GM12878 (cell line): ENCODE data around the gene AVL9. TPM values are rescaled to one million over a fixed set of nuclear protein-coding genes. Genes with fewer than 3 reads are reported as not detected.

Experiments
- ASH2L ChIP-seq: fragments of 300-600, 200-600 bp; sonication (generic); IDR thresholded peaks from 2 replicates; pipeline ENCODE4 v1.6.1; 2017; ENCODE audit warnings: low read depth, mild to moderate bottlenecking, borderline replicate concordance
- ATF7 ChIP-seq: fragments of 450-650 bp; IDR thresholded peaks from 2 replicates; pipeline ENCODE4 v1.6.1; 2016; ENCODE audit warnings: low read depth, mild to moderate bottlenecking
- CBFB ChIP-seq: IDR thresholded peaks from 2 replicates; pipeline ENCODE4 v1.6.1; 2016; ENCODE audit warnings: antibody characterized with exemption, low read depth
- CREM ChIP-seq: IDR thresholded peaks from 2 replicates; pipeline ENCODE4 v1.6.1; 2014; ENCODE audit warnings: antibody characterized with exemption, low read depth
- EED ChIP-seq: sonication (generic); IDR thresholded peaks from 2 replicates; pipeline ENCODE4 v1.6.1; 2016; ENCODE audit warnings: antibody characterized with exemption, low read depth
- EGR1 ChIP-seq, 2 experiments: IDR thresholded peaks; 1 replicate in 1 of 2; 2 replicates in 1 of 2; pipeline ENCODE4 v1.6.1; 2011 to 2012; ENCODE audit warnings: low read depth in 2 of 2, low read length in 2 of 2, borderline replicate concordance in 1 of 2, mild to moderate bottlenecking in 1 of 2, moderate library complexity in 1 of 2
- FOS ChIP-seq: IDR thresholded peaks from 3 replicates; pipeline ENCODE4 v1.6.1; 2011; ENCODE audit warnings: borderline replicate concordance; ENCODE audit not compliant: insufficient read length; ENCODE audit errors: extremely low read depth
- JUND ChIP-seq: IDR thresholded peaks from 2 replicates; pipeline ENCODE4 v1.6.1; 2012; ENCODE audit warnings: low read depth, mild to moderate bottlenecking, low read length, improper control_type of control experiment, moderate library complexity
- MEF2B ChIP-seq: fragments of 450-650 bp; IDR thresholded peaks from 2 replicates; pipeline ENCODE4 v1.6.1; 2018; ENCODE audit warnings: mild to moderate bottlenecking, moderate library complexity; ENCODE audit not compliant: partially characterized antibody, poor library complexity, severe bottlenecking
- MTA3 ChIP-seq: IDR thresholded peaks from 2 replicates; pipeline ENCODE4 v1.6.1; 2012; ENCODE audit warnings: low read length, inconsistent platforms, borderline replicate concordance
- MXI1 ChIP-seq: fragments of 150-350 bp; IDR thresholded peaks from 2 replicates; pipeline ENCODE4 v1.6.1; 2011; ENCODE audit warnings: low read depth, mild to moderate bottlenecking, inconsistent platforms, low read length, improper control_type of control experiment
- NKRF ChIP-seq: fragments of 450-650 bp; conservative IDR thresholded peaks from 2 replicates; pipeline ENCODE4 v1.6.1; 2017; ENCODE audit warnings: mild to moderate bottlenecking, moderate library complexity
- NR2F1 ChIP-seq: fragments of 450-650 bp; conservative IDR thresholded peaks from 2 replicates; pipeline ENCODE4 v1.6.1; 2017; ENCODE audit warnings: mild to moderate bottlenecking
- NRF1 ChIP-seq: conservative IDR thresholded peaks from 2 replicates; pipeline ENCODE4 v1.6.1; 2011; ENCODE audit warnings: mild to moderate bottlenecking, low read depth, low read length, improper control_type of control experiment
- PML ChIP-seq: IDR thresholded peaks from 2 replicates; pipeline ENCODE4 v1.6.1; 2012; ENCODE audit warnings: low read length, inconsistent platforms
- SIX5 ChIP-seq: IDR thresholded peaks from 2 replicates; pipeline ENCODE4 v1.6.1; 2011; ENCODE audit warnings: mild to moderate bottlenecking, low read depth, low read length, moderate library complexity; ENCODE audit not compliant: severe bottlenecking
- SMC3 ChIP-seq: IDR thresholded peaks from 2 replicates; pipeline ENCODE4 v1.6.1; 2011; ENCODE audit warnings: low read length, improper control_type of control experiment, borderline replicate concordance
- STAT1 ChIP-seq: fragments of 450-650 bp; conservative IDR thresholded peaks from 2 replicates; pipeline ENCODE4 v1.6.1; 2014; ENCODE audit warnings: antibody characterized with exemption, mild to moderate bottlenecking
- YBX1 ChIP-seq: fragments of 450-650 bp; IDR thresholded peaks from 2 replicates; pipeline ENCODE4 v1.6.1; 2016; ENCODE audit warnings: antibody characterized with exemption
- ZNF384 ChIP-seq: IDR thresholded peaks from 2 replicates; pipeline ENCODE4 v1.6.1; 2012; ENCODE audit warnings: low read depth, mild to moderate bottlenecking, low read length, improper control_type of control experiment, borderline replicate concordance
- polyA plus RNA-seq, 11 experiments: library from polyadenylated mRNA; depleted of rRNA in 4 of 11; unstranded in 6 of 11; stranded (reverse) in 5 of 11; fragments of >200 nt; fragmentation: Nextera tagmentation in 4 of 11; fragmentation: Illumina TruSeq in 1 of 11; extraction: Ambion mirVana in 4 of 11; extraction: Trizol in 1 of 11; gene quantifications; 1 replicate in 1 of 11; 2 replicates in 10 of 11; pipeline versions ENCODE4 v1.2.1 to v1.2.3, GENCODE V29; 2011 to 2016; ENCODE audit warnings: inconsistent platforms in 2 of 11, missing spikeins in 2 of 11, low read depth in 1 of 11
- total RNA-seq, 4 experiments: library from RNA; depleted of rRNA in 3 of 4; stranded (reverse); fragments of >200 nt in 3 of 4; fragmentation: Illumina TruSeq in 1 of 4; extraction: Trizol in 1 of 4; gene quantifications; 2 replicates each; pipeline versions ENCODE4 v1.2.1 to v1.2.3, GENCODE V29; 2013 to 2021
- TF ChIP-seq, protein P1 (sequence below): fragments of 450-650 bp; IDR thresholded peaks from 2 replicates; pipeline ENCODE4 v1.6.1; 2017; ENCODE audit warnings: mild to moderate bottlenecking, low read depth, inconsistent platforms; ENCODE audit not compliant: poor library complexity, severe bottlenecking
- TF ChIP-seq, protein P2 (sequence below): fragments of 450-650 bp; IDR thresholded peaks from 2 replicates; pipeline ENCODE4 v1.6.1; 2018; ENCODE audit warnings: borderline replicate concordance, mild to moderate bottlenecking; ENCODE audit not compliant: partially characterized antibody
- TF ChIP-seq, protein P3 (sequence below): IDR thresholded peaks from 2 replicates; pipeline ENCODE4 v1.6.1; 2012; ENCODE audit warnings: low read depth, low read length, improper control_type of control experiment

The AVL9 gene
- total and polyA plus RNA-seq, 10 of the 15 experiments (the other 5 are each of a cell fraction or from before 2014, with no cell fraction given): 4.5 to 41.6 (median 20.1) TPM

- TF ChIP-seq, protein P1, sequence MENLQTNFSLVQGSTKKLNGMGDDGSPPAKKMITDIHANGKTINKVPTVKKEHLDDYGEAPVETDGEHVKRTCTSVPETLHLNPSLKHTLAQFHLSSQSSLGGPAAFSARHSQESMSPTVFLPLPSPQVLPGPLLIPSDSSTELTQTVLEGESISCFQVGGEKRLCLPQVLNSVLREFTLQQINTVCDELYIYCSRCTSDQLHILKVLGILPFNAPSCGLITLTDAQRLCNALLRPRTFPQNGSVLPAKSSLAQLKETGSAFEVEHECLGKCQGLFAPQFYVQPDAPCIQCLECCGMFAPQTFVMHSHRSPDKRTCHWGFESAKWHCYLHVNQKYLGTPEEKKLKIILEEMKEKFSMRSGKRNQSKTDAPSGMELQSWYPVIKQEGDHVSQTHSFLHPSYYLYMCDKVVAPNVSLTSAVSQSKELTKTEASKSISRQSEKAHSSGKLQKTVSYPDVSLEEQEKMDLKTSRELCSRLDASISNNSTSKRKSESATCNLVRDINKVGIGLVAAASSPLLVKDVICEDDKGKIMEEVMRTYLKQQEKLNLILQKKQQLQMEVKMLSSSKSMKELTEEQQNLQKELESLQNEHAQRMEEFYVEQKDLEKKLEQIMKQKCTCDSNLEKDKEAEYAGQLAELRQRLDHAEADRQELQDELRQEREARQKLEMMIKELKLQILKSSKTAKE: peak; percentile 56
- TF ChIP-seq MEF2B (no peak), CREM (peak; percentile 87), MTA3 (peak; percentile 29; the same call in 1 of the 2 replicates), ATF7 (peak; percentile 48; the same call in 1 of the 2 replicates), EGR1 (IDR thresholded peaks at IDR 0.05; ENCODE audit: borderline replicate concordance in 1 of 2, low read depth in 2 of 2, low read length in 2 of 2) (peak; percentile 57 to 62; a peak in 2 of 3 replicates), FOS (no peak), SMC3 (peak; percentile 13; the same call in 1 of the 2 replicates), NRF1 (no peak), NR2F1 (0 out of 2 replicates have a peak, but pooled peaks have one; percentile 16), JUND (no peak), YBX1 (no peak), MXI1 (peak; percentile 92), STAT1 (peak; percentile 80), SIX5 (peak; percentile 63), ZNF384 (peak; percentile 16; the same call in 1 of the 2 replicates), CBFB (peak; percentile 77; the same call in 1 of the 2 replicates), NKRF (peak; percentile 98), EED (peak; percentile 37), ASH2L (peak; percentile 78; the same call in 1 of the 2 replicates), PML (peak; percentile 76; the same call in 1 of the 2 replicates)
- TF ChIP-seq, protein P2, sequence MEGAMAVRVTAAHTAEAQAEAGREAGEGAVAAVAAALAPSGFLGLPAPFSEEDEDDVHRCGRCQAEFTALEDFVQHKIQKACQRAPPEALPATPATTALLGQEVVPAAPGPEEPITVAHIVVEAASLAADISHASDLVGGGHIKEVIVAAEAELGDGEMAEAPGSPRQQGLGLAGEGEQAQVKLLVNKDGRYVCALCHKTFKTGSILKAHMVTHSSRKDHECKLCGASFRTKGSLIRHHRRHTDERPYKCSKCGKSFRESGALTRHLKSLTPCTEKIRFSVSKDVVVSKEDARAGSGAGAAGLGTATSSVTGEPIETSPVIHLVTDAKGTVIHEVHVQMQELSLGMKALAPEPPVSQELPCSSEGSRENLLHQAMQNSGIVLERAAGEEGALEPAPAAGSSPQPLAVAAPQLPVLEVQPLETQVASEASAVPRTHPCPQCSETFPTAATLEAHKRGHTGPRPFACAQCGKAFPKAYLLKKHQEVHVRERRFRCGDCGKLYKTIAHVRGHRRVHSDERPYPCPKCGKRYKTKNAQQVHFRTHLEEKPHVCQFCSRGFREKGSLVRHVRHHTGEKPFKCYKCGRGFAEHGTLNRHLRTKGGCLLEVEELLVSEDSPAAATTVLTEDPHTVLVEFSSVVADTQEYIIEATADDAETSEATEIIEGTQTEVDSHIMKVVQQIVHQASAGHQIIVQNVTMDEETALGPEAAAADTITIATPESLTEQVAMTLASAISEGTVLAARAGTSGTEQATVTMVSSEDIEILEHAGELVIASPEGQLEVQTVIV: peak; percentile 86
- TF ChIP-seq, protein P3, sequence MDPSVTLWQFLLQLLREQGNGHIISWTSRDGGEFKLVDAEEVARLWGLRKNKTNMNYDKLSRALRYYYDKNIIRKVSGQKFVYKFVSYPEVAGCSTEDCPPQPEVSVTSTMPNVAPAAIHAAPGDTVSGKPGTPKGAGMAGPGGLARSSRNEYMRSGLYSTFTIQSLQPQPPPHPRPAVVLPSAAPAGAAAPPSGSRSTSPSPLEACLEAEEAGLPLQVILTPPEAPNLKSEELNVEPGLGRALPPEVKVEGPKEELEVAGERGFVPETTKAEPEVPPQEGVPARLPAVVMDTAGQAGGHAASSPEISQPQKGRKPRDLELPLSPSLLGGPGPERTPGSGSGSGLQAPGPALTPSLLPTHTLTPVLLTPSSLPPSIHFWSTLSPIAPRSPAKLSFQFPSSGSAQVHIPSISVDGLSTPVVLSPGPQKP: peak; percentile 94
Measured at GRCh38 chr7:32490127-32490796, 5.0 kb upstream of the AVL9 start, which contains the start of gene LSM5 (continued).
